Activated T-helper 17 cell treated with anti-CD3 and anti-CD28 coated beads, Interleukin-2, amount 50 U/mL, for 72 hours (primary cell): Measurements from ENCODE around the gene MLLT10. TPM values are rescaled to one million over a fixed set of nuclear protein-coding genes. Genes with fewer than 3 reads are reported as not detected.

Experiments
- ATAC-seq: fragments of 150-1000 bp; cut with Tn5 transposase; replicated peaks from 2 replicates; pipeline ENCODE4 v1.10.0; 2021; ENCODE audit warnings: mild to moderate bottlenecking, moderate library complexity
- H3K27ac Mint-ChIP-seq: one replicate; pipeline ENCODE4 v1.8.0; 2022; ENCODE audit warnings: mixed read lengths
- H3K27me3 Mint-ChIP-seq: one replicate; pipeline ENCODE4 v1.8.0; 2022; ENCODE audit warnings: mixed read lengths
- H3K36me3 Mint-ChIP-seq: one replicate; pipeline ENCODE4 v1.8.0; 2022; ENCODE audit warnings: low read depth, mild to moderate bottlenecking, mixed read lengths
- H3K4me1 Mint-ChIP-seq: one replicate; pipeline ENCODE4 v1.8.0; 2022; ENCODE audit warnings: mixed read lengths
- H3K4me3 Mint-ChIP-seq: one replicate; pipeline ENCODE4 v1.8.0; 2022; ENCODE audit warnings: mild to moderate bottlenecking, mixed read lengths
- H3K9me3 Mint-ChIP-seq: one replicate; pipeline ENCODE4 v1.8.0; 2022; ENCODE audit warnings: mixed read lengths
- total RNA-seq, 2 donors: library from RNA; stranded (reverse); gene quantifications; one replicate each; pipeline ENCODE4 v1.2.3, GENCODE V29; 2022

MLLT10 gene
- total RNA-seq, 2 donors from 2014 or later: 45.2 to 50.1 TPM

GRCh38 chr10:21509341-21510240, 24.4 kb upstream of the MLLT10 start:
- Mint-ChIP-seq H3K4me3 (no peak overlapping the region), H3K27ac (no peak overlapping the region), H3K4me1 (no peaks in the 10 kb centered on the region), H3K27me3 (peaks cover 28% of the 10 kb centered on the region), H3K36me3 (no peaks in the 10 kb centered on the region), H3K9me3 (no peaks in the 10 kb centered on the region)
- no peak for ATAC-seq

GRCh38 chr10:21510241-21511094, 23.6 kb upstream of the MLLT10 start:
- H3K36me3 Mint-ChIP-seq: no peaks in the 10 kb centered on the region
- no peak for ATAC-seq
- no peaks in the 10 kb centered on the region for H3K4me1 Mint-ChIP-seq
- H3K9me3 Mint-ChIP-seq: no peaks in the 10 kb centered on the region
- no peak overlapping the region for H3K27ac Mint-ChIP-seq
- peaks cover 37% of the 10 kb centered on the region for H3K27me3 Mint-ChIP-seq
- H3K4me3 Mint-ChIP-seq: no peak overlapping the region

DNA sequence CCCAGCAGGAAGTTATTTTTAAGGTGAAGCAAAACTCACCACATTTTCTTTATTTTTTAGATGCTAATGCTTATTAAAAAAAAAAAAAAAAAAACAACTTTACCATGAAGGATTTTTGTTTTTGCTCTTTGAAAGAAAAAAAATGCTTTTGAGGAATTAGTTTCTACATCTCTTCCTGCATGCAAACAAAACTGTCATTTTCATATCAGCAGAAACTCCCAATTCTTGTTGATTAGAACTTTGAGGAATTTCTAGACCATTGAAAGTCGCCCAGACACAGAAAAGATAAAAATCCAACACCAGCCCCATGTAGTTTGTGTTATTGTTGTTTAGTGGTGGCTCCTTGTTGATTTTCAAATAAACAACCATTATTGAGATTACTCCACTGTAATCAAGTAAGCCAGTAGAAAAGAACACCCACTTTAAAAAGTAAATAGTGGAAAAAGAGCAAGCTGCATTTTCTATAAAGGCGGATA, 22.9 kb upstream of the MLLT10 start:
- Mint-ChIP-seq H3K9me3 (no peaks in the 10 kb centered on the region), H3K36me3 (no peaks in the 10 kb centered on the region), H3K4me3 (no peak overlapping the region), H3K27me3 (peaks cover 40% of the 10 kb centered on the region), H3K27ac (no peak overlapping the region), H3K4me1 (peaks cover 6% of the 10 kb centered on the region)
- no peak for ATAC-seq

- Mint-ChIP-seq H3K4me3 (no peak overlapping the region), H3K27me3 (peaks cover 34% of the 10 kb centered on the region)
- ATAC-seq: no peak
These were observed 22.0 kb upstream of the MLLT10 start for GRCh38 chr10:21511946-21512572.

GRCh38 chr10:21512573-21513404, 21.2 kb upstream of the MLLT10 start:
- ATAC-seq: no peak
- no peak overlapping the region for H3K4me3 Mint-ChIP-seq
- H3K27ac Mint-ChIP-seq: no peak overlapping the region
- peaks cover 2% of the 10 kb centered on the region for H3K36me3 Mint-ChIP-seq
- H3K4me1 Mint-ChIP-seq: peaks cover 10% of the 10 kb centered on the region
- H3K9me3 Mint-ChIP-seq: no peaks in the 10 kb centered on the region
- peaks cover 39% of the 10 kb centered on the region for H3K27me3 Mint-ChIP-seq

More at GRCh38 chr10:21511946-21512572, 22.0 kb upstream of the MLLT10 start:
- Mint-ChIP-seq H3K4me1 (peaks cover 6% of the 10 kb centered on the region), H3K27ac (no peak overlapping the region), H3K9me3 (no peaks in the 10 kb centered on the region), H3K36me3 (no peaks in the 10 kb centered on the region)

DNA sequence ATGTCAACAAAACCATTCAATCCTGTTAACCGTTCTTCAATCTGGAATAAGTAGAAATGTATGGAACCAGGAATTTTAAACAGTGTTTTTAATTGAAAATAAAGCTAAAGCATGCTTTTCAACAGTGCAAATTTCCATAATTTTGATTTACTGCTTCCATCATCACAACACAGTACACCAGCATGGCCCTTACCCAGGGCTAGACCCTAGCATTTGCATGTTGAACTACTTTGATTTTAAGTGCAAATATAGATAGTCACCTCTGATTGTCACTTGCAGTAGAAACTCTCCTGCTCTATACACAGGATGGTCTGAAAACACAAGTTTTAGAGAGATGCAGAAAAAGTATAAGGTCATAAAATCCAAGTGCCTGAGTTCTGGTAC, 20.6 kb upstream of the MLLT10 start:
- H3K4me3 Mint-ChIP-seq: no peak overlapping the region
- H3K27ac Mint-ChIP-seq: no peak overlapping the region
- ATAC-seq: no peak
- peaks cover 16% of the 10 kb centered on the region for H3K4me1 Mint-ChIP-seq
- H3K9me3 Mint-ChIP-seq: no peaks in the 10 kb centered on the region
- H3K36me3 Mint-ChIP-seq: peaks cover 8% of the 10 kb centered on the region
- H3K27me3 Mint-ChIP-seq: peaks cover 45% of the 10 kb centered on the region

GRCh38 chr10:21514129-21514817, 19.8 kb upstream of the MLLT10 start:
- Mint-ChIP-seq H3K9me3 (no peaks in the 10 kb centered on the region), H3K27ac (no peak overlapping the region), H3K36me3 (peaks cover 9% of the 10 kb centered on the region), H3K4me3 (no peak overlapping the region), H3K4me1 (peaks cover 18% of the 10 kb centered on the region), H3K27me3 (peaks cover 51% of the 10 kb centered on the region)
- ATAC-seq: no peak

- Mint-ChIP-seq H3K27ac (no peak overlapping the region), H3K27me3 (peaks cover 57% of the 10 kb centered on the region), H3K36me3 (peaks cover 9% of the 10 kb centered on the region), H3K9me3 (no peaks in the 10 kb centered on the region), H3K4me3 (no peak overlapping the region), H3K4me1 (peaks cover 20% of the 10 kb centered on the region)
- ATAC-seq: no peak
These were observed 19.1 kb upstream of the MLLT10 start for GRCh38 chr10:21514818-21515351.

- no peaks in the 10 kb centered on the region for H3K9me3 Mint-ChIP-seq
- peaks cover 27% of the 10 kb centered on the region for H3K4me1 Mint-ChIP-seq
- no peak for ATAC-seq
- H3K27ac Mint-ChIP-seq: no peak overlapping the region
- peaks cover 64% of the 10 kb centered on the region for H3K27me3 Mint-ChIP-seq
- peak overlapping the region; percentile 87 for H3K4me3 Mint-ChIP-seq
- H3K36me3 Mint-ChIP-seq: peaks cover 9% of the 10 kb centered on the region
These were observed 18.4 kb upstream of the MLLT10 start for GRCh38 chr10:21515361-21516241.

GRCh38 chr10:21516242-21517131, 17.5 kb upstream of the MLLT10 start:
- ATAC-seq: peak; percentile 71
- H3K27ac Mint-ChIP-seq: no peak overlapping the region
- peaks cover 66% of the 10 kb centered on the region for H3K27me3 Mint-ChIP-seq
- peaks cover 32% of the 10 kb centered on the region for H3K4me1 Mint-ChIP-seq
- peaks cover 9% of the 10 kb centered on the region for H3K36me3 Mint-ChIP-seq
- H3K9me3 Mint-ChIP-seq: no peaks in the 10 kb centered on the region
- peak overlapping the region; percentile 87 for H3K4me3 Mint-ChIP-seq

- Mint-ChIP-seq H3K27me3 (peaks cover 62% of the 10 kb centered on the region), H3K4me1 (peaks cover 32% of the 10 kb centered on the region), H3K9me3 (no peaks in the 10 kb centered on the region), H3K4me3 (peak overlapping the region; percentile 87), H3K36me3 (peaks cover 9% of the 10 kb centered on the region), H3K27ac (no peak overlapping the region)
- ATAC-seq: peak; percentile 69
These were observed 16.6 kb upstream of the MLLT10 start for GRCh38 chr10:21517134-21518031.
